Right hindlimb (tissue), 1 donor: ENCODE results near the gene DPH3.
"Not testable (repeated sequence)": the region's sequence is repeated elsewhere in the genome, so short reads cannot be mapped to it uniquely, and the experiment has no call there.

Source experiments
- DNase-seq: peaks from one replicate; pipeline ENCODE4 v3.0.0-alpha.2; 2018

Gene DPH3

GRCh38 chr3:16264708-16265454 is at the start of gene DPH3, which contains the start of gene OXNAD1:
Gene DPH3, minus strand, starts transcription at chr3:16264943. Its CDS starts 67 bp downstream, at chr3:16264876.
Gene OXNAD1, plus strand, starts transcription at chr3:16265212. Its CDS starts 5,741 bp downstream, at chr3:16270953.
- DNase-seq, result peak; percentile 100

DNA sequence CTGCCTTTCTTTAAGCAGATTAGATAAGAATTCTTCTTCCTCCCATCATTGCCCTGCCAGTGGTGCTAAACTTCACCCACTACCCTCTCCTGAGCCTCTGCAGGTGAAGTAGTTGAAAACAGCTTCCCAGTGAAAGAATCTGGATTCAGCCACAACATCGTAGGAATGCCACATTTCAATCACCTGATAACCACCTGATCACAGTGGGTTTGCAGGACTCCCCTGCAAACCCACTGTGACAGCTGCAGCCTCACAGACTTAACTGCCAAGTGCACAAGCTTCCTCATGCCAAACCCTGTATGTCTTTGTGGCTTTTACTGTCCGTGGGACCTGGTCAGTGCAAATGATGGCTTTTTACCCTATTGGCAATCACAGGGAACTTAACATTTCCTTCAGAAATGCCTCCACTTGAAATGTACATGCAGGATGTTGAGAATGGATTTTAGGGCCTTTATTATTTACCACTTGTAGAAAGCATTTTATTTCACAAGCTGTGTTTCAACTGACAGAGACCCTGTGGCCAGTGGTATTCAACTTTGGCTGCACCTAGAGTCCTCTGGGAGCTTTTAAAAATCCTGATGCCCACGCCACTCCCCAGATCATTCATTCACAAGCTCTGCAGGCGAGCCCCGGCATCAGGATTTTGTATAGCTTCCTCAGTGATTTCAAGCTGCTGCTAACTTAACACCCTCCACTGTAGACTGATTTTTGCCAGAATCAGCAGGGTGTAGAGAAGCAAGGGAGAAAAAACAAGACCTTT is 49.3 kb upstream of the DPH3 start:
- no peak for DNase-seq

- no peak for DNase-seq
Measured at GRCh38 chr3:16311960-16312451, 47.3 kb upstream of the DPH3 start.

DNA sequence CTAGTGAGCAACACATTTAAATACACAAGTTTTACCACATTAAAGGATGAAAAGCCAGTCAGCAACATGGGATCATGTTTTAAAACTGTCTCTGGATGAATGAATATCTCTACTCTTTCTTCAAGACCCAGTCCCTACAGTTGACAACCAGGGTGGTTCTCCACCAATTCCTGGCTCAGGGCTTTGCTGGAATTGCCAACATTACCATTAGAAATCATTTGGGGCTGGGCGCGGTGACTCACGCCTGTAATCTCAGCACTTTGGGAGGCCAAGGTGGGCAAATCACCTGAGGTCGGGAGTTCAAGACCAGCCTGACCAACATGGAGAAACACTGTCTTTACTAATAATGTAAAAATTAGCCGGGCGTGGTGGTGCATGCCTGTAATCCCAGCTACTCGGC is 45.7 kb upstream of the DPH3 start:
- DNase-seq, result not testable (repeated sequence)

GRCh38 chr3:16309558-16309957 is 44.8 kb upstream of the DPH3 start:
- DNase-seq, result no peak

- DNase-seq, result no peak
Measured at GRCh38 chr3:16308727-16309126, 44.0 kb upstream of the DPH3 start.

DNA sequence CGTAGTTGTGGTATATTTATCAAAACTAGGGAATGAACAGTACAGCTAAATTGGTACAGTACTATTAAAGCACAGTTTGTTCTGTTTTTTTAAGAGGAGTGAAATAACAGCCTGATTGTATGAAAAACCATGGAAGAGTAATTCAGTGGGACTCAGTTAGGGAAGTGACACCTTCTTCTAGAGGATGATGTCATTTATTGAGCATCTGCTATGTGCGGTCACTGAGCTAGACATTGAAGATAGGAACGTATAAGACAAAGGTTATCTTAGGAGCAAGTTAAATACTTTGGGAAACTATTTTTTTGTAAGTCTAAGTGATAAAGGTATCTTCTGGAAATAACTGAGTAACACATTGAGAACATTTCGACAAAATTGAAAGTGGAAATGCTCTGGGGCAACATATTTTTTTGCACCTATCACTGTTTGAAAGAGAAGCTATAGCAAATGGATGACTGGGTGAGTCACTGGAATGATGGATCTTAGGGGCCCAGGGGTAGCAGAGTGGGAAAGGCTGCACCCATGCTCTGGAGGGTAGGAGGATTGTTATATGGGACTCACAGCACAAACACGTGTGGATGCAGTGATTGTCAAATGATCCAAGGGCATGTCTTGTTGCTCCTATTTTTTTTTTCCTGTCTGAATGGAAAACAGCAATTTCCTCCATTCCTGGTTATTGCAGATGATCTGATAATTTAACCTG is 43.2 kb upstream of the DPH3 start:
- DNase-seq, result no peak

DNA sequence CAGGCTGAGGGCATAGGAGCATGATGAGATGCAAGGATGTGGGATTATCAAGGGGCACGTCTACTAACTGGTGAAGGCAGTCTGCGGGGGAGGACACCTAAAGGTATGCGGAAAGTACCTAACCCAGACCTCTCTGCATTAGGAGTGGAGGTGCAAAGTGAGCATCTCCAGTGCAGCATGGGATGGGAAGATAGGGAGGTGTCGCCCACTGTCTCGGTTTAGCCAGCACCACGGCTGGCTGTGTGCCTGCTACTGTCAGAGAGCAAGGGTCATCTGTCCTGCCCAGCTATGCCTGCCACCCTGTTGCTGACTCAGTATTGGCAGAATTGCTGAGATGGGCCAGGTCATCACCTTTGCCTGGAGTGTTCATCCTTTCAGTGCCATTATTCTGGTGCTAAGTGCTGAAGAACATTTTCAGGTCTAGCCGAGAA is 40.4 kb upstream of the DPH3 start:
- no peak for DNase-seq

DNA sequence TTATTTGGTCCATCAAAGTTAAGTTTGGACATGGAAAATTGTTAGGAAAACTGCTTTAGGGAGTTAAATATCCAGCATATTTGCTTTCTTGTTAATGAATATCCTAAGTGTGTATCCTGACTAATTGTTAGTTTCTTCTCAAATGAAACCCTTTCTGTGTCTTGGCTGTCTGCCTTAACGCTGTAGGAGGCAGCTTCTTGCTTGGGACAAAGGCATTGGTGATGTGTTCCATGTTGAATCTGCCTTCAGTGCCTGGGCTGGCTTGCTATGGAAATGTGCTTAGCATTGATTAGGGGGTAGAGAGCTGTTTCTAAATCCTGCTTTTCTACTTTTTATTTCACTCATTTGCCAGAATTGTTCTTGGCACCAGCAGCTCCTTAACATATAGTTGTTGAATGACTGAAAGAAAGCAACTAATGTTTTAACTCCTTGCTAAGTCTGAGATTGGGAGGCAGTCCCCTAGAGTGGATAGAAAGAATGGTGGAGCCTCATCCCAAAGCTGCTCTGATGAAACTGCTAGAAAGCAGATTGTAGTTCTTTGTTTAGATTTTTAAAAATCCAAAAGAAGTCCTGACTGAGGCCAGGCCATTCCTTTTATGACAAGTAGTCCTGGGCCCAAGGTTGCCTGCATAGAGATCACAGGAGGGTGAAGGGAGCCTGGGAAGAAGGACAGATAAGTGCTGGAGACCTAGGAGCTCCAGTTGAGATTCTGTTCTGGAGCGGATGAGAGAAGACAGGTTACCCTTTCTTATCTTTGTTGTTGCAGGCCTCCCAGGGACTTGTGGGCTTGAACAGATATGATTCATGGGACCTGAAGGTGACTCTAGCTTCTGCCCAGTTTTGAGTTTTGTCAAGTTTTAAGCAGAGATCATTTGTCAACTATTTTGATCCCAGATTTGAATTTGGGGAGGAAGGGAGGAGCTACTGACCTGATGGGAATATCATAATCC is 39.6 kb upstream of the DPH3 start:
- no peak for DNase-seq

GRCh38 chr3:16303037-16303575 is 38.4 kb upstream of the DPH3 start:
- DNase-seq, result no peak

DNA sequence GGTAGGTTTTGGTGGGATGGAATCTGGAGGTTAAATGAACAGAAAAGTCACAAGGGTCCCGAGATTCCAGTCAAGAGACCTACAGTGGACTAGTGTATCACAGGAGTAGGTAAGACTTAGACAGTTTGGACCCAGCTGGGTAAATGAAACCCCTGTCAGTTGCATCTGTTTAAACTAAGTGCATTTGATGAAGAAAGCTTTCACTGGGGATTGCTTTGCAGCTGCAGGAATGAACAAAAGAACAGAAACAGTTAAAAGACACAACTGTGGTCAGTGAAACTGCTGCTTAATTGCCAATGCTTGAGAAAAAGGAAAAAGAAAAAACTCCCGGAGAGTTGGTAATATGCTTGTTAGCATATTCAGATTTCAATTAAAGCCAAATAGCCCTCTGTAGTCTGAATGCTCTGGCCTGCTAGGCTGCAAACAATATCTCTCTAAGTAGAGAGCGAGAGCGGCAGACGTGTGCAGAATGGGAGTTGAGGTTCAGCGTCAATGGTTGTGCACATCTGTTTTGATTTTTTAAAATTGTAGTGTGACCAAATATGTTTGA is 37.4 kb upstream of the DPH3 start:
- no peak for DNase-seq

DNA sequence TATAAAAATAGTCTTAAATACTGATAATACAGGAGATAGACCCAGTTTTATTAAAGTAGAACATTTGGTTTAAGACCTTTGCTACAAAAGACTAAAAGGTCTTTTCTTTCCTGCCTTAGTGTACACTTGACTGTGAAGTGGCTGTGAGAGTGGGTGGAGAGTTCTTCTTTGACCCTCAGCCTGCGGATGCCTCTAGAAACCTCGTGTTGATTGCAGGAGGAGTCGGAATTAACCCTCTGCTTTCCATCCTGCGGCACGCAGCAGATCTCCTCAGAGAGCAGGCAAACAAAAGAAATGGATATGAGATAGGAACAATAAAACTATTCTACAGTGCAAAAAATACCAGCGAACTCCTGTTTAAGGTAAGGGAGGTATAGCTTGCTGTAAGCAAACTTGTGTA is 36.8 kb upstream of the DPH3 start:
- no peak for DNase-seq

DNA sequence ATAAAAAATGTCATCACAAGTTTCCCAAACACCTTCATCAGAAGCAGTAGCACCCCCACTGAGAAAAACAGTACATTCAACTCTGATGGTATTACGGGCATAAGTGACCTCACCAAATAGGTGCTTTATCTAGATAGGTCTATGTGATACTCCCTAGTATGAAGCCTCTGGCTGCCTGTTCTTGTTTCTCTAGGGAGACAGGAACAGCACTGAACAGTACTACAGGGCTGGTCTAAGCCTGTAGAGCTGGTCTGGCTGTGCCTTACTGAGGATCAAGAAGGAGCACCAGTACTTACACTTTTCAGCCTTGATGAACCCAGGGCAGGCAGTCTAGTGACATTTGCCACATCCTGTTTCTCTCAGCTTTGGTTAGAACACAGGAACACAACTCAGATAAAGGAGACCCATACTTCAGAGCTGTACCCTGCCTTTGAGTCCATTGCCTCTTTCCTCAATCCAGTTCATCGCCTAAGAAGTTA is 36.2 kb upstream of the DPH3 start:
- no peak for DNase-seq

DNA sequence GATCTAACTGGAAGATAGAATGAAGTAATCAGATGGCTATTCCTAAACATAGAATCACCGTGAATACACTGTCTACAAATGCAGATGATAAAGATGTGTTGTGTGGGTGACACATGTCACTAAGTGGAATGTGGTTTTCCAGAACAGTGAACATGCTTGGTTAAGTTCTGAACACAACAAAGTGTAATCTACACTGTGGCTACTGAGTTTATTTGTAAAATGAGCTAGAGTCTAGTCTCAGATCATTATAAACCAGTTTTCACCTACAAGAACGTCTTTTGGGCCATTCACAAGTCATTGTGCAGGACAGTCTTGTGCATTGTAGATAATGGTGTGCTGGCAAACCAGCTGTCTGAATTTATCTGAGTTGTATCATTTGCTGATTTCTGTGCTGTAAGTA is 35.6 kb upstream of the DPH3 start:
- no peak for DNase-seq

GRCh38 chr3:16299746-16300145 is 35.0 kb upstream of the DPH3 start:
- no peak for DNase-seq

DNA sequence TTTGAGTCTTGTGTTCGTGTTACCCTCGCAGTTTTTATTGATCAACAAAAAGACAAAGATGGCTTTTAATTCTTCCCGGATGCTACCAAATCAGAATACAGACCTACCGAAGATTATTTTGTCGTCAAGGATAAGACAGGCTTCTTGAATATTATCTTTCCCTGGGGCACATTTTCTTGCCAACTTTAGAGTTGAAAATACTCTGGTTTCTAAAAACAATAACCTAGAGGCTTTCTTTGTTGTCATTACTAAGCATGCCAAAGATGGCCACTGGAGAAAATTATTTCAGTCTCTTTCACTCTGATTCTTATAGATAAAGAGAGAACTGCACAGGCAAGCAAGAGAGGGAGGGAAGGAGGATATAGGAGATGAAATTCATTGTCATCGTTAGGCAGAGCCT is 34.1 kb upstream of the DPH3 start:
- no peak for DNase-seq

DNA sequence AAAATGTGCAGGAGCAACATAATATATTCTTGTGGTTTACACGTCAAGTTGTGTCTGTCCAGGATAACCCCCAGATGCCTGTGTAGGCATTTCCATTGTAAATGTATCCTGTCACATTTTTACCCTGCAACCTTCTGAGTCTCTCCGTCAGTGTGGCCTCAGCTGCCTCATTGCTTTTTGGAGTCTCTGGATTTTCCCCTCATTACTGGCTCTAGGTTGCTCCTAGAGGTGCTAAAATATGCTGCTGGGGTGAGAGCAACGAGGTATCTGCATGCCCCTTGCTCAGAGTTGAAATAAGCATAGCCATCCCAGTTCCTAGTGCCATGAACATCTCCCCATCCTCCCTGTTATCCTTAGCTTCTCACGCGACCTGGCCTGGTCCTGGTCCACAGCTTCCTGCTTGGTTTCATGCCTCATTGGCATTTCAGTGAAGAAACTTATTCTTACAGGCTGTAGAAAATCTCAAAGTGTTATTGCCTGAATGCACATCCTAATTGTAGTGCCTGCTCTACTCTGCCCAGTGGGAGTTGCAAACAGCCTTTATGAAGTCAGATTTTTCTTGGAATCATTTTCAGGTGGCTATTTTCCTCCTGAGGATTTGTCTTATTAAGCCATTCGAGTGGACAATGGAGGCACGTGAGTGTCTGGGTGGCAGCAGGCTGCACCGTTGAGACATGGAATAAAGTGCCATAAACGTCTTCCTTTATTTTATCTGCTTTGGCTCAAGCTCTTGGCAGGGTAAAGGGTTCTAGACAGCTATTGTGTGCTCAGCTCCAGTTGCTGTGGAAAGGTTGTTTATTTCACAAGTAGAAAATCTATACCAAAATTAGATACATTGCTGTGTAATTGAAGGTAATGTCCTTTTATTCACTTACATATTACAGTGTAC is 33.5 kb upstream of the DPH3 start:
- DNase-seq, result no peak

DNA sequence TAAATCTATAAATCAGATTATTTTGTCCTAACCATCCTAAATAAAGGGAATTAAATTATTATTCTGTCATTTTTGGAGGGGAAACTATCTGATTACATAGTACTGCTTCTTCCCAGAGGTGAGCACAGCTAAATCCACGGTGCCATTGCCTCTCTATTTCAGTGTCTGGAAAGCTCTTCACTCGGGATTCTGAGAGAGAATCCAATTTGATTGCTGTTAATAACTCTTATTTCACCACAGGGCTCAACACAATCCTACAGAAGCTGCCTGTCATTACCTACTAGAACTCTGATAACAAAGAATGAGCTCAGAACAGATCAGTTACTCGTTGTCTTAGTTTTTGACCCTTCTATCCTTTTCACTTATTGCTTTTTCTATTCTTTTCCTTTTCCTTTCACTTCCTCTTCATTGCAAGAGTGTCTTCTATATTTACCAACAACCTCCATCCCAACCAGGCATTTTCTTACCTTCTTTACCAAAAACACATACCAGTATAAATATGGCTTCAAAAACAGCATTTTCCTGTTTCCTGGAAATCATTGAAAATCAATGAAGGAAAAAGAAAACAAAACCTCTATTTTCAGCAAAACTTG is 30.7 kb upstream of the DPH3 start:
- DNase-seq, result no peak

GRCh38 chr3:16294844-16295243 is 30.1 kb upstream of the DPH3 start:
- no peak for DNase-seq

- DNase-seq, result no peak
Measured at GRCh38 chr3:16290827-16291196, 26.1 kb upstream of the DPH3 start.
